HG03097 (cell line): ENCODE measurements around the gene SLC26A6.

Experiments
- ATAC-seq: cut with Tn5 transposase; IDR thresholded peaks from one replicate; pipeline ENCODE4 v1.9.1; 2021; ENCODE audit not compliant: unreplicated experiment, low FRiP score

Gene SLC26A6

GRCh38 chr3:48584836-48585235 is 50.4 kb downstream of the SLC26A6 start:
- no peak for ATAC-seq

GRCh38 chr3:48581621-48582481 is 53.4 kb downstream of the SLC26A6 start:
- ATAC-seq = no peak

- no peak for ATAC-seq
These were observed 58.6 kb downstream of the SLC26A6 start for GRCh38 chr3:48576647-48577046.
